HepG2 (cell line): ENCODE measurements around the gene TOB2. TPM values are rescaled to one million over a fixed set of nuclear protein-coding genes. Genes with fewer than 3 reads are reported as not detected.

Source experiments
- BRCA1 ChIP-seq: sonication (generic); formaldehyde crosslinking; IDR thresholded peaks from 2 replicates; pipeline ENCODE4 v1.4.0; 2020; ENCODE audit warnings: missing genetic modification reagents
- CENPX ChIP-seq: sonication (generic); formaldehyde crosslinking; IDR thresholded peaks from 2 replicates; pipeline ENCODE4 v1.9.0; 2021; ENCODE audit warnings: mild to moderate bottlenecking, missing genetic modification reagents, moderate library complexity
- GABPA ChIP-seq, 2 experiments: IDR thresholded peaks; 2 replicates each; pipeline ENCODE4 v1.6.1; 2011 to 2016; ENCODE audit warnings: low read depth in 2 of 2, low read length in 1 of 2, missing biosample characterization in 1 of 2, missing genetic modification characterization in 1 of 2
- GLI4 ChIP-seq: sonication (generic); formaldehyde crosslinking; IDR thresholded peaks from 2 replicates; pipeline ENCODE4 v1.5.1; 2020; ENCODE audit warnings: missing genetic modification reagents, mild to moderate bottlenecking, moderate library complexity, borderline replicate concordance
- IRX3 ChIP-seq: sonication (generic); formaldehyde crosslinking; IDR thresholded peaks from 2 replicates; pipeline ENCODE4 v1.8.1; 2023; ENCODE audit warnings: mild to moderate bottlenecking, low read depth, missing genetic modification reagents, borderline replicate concordance
- RFX1 ChIP-seq: fragments of 450-650 bp; IDR thresholded peaks from 2 replicates; pipeline ENCODE4 v1.6.1; 2017
- TBX3 ChIP-seq: fragments of 450-650 bp; IDR thresholded peaks from 2 replicates; pipeline ENCODE4 v1.6.1; 2017; ENCODE audit warnings: antibody characterized with exemption, mild to moderate bottlenecking, inconsistent platforms, borderline replicate concordance
- ZFP82 ChIP-seq: sonication (generic); formaldehyde crosslinking; IDR thresholded peaks from 2 replicates; pipeline ENCODE4 v1.5.1; 2020; ENCODE audit warnings: mild to moderate bottlenecking, missing genetic modification reagents, borderline replicate concordance
- ZNF230 ChIP-seq: sonication (generic); formaldehyde crosslinking; IDR thresholded peaks from 2 replicates; pipeline ENCODE4 v1.4.0; 2020; ENCODE audit warnings: mild to moderate bottlenecking, missing genetic modification reagents
- ZNF431 ChIP-seq: sonication (generic); formaldehyde crosslinking; IDR thresholded peaks from 2 replicates; pipeline ENCODE4 v1.9.0; 2022; ENCODE audit warnings: missing genetic modification reagents, low read depth, mild to moderate bottlenecking, borderline replicate concordance
- ZNF552 ChIP-seq: sonication (generic); formaldehyde crosslinking; IDR thresholded peaks from 2 replicates; pipeline ENCODE4 v1.9.0; 2022; ENCODE audit warnings: missing genetic modification reagents, mild to moderate bottlenecking, borderline replicate concordance
- ZNF570 ChIP-seq: sonication (generic); formaldehyde crosslinking; IDR thresholded peaks from 2 replicates; pipeline ENCODE4 v1.4.0; 2020; ENCODE audit warnings: mild to moderate bottlenecking, missing genetic modification reagents, borderline replicate concordance
- polyA plus RNA-seq, 8 experiments: library from polyadenylated mRNA; depleted of rRNA in 3 of 8; stranded (reverse) in 7 of 8; unstranded in 1 of 8; fragments of >200 nt; fragmentation: Illumina TruSeq in 4 of 8; extraction: Trizol in 4 of 8; gene quantifications; 2 replicates each; pipeline versions ENCODE4 v1.2.1 to v1.2.3, GENCODE V29; 2011 to 2016; ENCODE audit warnings: low read depth in 4 of 8, missing spikeins in 1 of 8, mixed read lengths in 1 of 8; ENCODE audit not compliant: insufficient read depth in 1 of 8
- total RNA-seq, 5 experiments: library from RNA; depleted of rRNA; stranded (reverse); fragments of >200 nt; fragmentation: Illumina TruSeq; extraction: Trizol; gene quantifications; 2 replicates each; pipeline ENCODE4 v1.2.3, GENCODE V29; 2016; ENCODE audit warnings: low read depth in 1 of 5
- TF ChIP-seq, protein P1 (sequence below): sonication (generic); formaldehyde crosslinking; IDR thresholded peaks from 2 replicates; pipeline ENCODE4 v1.9.0; 2022; ENCODE audit warnings: missing genetic modification reagents, mild to moderate bottlenecking, borderline replicate concordance
- TF ChIP-seq, protein P2 (sequence below): fragments of 450-650 bp; IDR thresholded peaks from 2 replicates; pipeline ENCODE4 v1.6.1; 2016
- TF ChIP-seq, protein P3 (sequence below): sonication (generic); formaldehyde crosslinking; IDR thresholded peaks from 2 replicates; pipeline ENCODE4 v1.8.1; 2022; ENCODE audit warnings: low read depth, mild to moderate bottlenecking, missing genetic modification reagents
- TF ChIP-seq, protein P4 (sequence below): sonication (generic); formaldehyde crosslinking; IDR thresholded peaks from 2 replicates; pipeline ENCODE4 v1.5.0; 2020; ENCODE audit warnings: mild to moderate bottlenecking, missing genetic modification reagents
- TF ChIP-seq, protein P5 (sequence below): sonication (generic); formaldehyde crosslinking; IDR thresholded peaks from 2 replicates; pipeline ENCODE4 v1.5.1; 2020; ENCODE audit warnings: mild to moderate bottlenecking, missing genetic modification reagents, moderate library complexity

TOB2 gene
- total and polyA plus RNA-seq, 2 of the 13 experiments (the other 11 are each of a cell fraction or from before 2014, with no cell fraction given), result 12.2 to 13.7 TPM

GRCh38 chr22:41446639-41447434 lies at the start of gene TOB2 (continued):
- no peak for TF ChIP-seq GLI4 (CRISPR knock-in tag)
- TF ChIP-seq, protein P1, sequence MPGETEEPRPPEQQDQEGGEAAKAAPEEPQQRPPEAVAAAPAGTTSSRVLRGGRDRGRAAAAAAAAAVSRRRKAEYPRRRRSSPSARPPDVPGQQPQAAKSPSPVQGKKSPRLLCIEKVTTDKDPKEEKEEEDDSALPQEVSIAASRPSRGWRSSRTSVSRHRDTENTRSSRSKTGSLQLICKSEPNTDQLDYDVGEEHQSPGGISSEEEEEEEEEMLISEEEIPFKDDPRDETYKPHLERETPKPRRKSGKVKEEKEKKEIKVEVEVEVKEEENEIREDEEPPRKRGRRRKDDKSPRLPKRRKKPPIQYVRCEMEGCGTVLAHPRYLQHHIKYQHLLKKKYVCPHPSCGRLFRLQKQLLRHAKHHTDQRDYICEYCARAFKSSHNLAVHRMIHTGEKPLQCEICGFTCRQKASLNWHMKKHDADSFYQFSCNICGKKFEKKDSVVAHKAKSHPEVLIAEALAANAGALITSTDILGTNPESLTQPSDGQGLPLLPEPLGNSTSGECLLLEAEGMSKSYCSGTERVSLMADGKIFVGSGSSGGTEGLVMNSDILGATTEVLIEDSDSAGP, result peak; percentile 89
- peak; percentile 90; the same call in 1 of the 2 replicates for TF ChIP-seq BRCA1 (CRISPR knock-in tag)
- 0 out of 2 replicates have a peak, but pooled peaks have one; percentile 7 for TF ChIP-seq GABPA (IDR thresholded peaks at IDR 0.05; ENCODE audit: low read depth, low read length)
- TF ChIP-seq GABPA (CRISPR knock-in tag; IDR thresholded peaks at IDR 0.05; ENCODE audit: low read depth), result peak; percentile 72
- TF ChIP-seq IRX3 (CRISPR knock-in tag), result peak; percentile 23
- TF ChIP-seq ZNF230 (CRISPR knock-in tag), result peak; percentile 96
- TF ChIP-seq ZNF570 (CRISPR knock-in tag), result peak; percentile 93; the same call in 1 of the 2 replicates
- peak; percentile 73 for TF ChIP-seq RFX1
- peak; percentile 64; the same call in 1 of the 2 replicates for TF ChIP-seq ZFP82 (CRISPR knock-in tag)
- TF ChIP-seq TBX3, result peak; percentile 54
- TF ChIP-seq, protein P2, sequence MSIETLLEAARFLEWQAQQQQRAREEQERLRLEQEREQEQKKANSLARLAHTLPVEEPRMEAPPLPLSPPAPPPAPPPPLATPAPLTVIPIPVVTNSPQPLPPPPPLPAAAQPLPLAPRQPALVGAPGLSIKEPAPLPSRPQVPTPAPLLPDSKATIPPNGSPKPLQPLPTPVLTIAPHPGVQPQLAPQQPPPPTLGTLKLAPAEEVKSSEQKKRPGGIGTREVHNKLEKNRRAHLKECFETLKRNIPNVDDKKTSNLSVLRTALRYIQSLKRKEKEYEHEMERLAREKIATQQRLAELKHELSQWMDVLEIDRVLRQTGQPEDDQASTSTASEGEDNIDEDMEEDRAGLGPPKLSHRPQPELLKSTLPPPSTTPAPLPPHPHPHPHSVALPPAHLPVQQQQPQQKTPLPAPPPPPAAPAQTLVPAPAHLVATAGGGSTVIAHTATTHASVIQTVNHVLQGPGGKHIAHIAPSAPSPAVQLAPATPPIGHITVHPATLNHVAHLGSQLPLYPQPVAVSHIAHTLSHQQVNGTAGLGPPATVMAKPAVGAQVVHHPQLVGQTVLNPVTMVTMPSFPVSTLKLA, result peak; percentile 48
- TF ChIP-seq, protein P3, sequence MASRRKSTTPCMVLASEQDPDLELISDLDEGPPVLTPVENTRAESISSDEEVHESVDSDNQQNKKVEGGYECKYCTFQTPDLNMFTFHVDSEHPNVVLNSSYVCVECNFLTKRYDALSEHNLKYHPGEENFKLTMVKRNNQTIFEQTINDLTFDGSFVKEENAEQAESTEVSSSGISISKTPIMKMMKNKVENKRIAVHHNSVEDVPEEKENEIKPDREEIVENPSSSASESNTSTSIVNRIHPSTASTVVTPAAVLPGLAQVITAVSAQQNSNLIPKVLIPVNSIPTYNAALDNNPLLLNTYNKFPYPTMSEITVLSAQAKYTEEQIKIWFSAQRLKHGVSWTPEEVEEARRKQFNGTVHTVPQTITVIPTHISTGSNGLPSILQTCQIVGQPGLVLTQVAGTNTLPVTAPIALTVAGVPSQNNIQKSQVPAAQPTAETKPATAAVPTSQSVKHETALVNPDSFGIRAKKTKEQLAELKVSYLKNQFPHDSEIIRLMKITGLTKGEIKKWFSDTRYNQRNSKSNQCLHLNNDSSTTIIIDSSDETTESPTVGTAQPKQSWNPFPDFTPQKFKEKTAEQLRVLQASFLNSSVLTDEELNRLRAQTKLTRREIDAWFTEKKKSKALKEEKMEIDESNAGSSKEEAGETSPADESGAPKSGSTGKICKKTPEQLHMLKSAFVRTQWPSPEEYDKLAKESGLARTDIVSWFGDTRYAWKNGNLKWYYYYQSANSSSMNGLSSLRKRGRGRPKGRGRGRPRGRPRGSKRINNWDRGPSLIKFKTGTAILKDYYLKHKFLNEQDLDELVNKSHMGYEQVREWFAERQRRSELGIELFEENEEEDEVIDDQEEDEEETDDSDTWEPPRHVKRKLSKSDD (CRISPR knock-in tag), result peak; percentile 51; the same call in 1 of the 2 replicates
- no peak for TF ChIP-seq CENPX (CRISPR knock-in tag)
- TF ChIP-seq, protein P4, sequence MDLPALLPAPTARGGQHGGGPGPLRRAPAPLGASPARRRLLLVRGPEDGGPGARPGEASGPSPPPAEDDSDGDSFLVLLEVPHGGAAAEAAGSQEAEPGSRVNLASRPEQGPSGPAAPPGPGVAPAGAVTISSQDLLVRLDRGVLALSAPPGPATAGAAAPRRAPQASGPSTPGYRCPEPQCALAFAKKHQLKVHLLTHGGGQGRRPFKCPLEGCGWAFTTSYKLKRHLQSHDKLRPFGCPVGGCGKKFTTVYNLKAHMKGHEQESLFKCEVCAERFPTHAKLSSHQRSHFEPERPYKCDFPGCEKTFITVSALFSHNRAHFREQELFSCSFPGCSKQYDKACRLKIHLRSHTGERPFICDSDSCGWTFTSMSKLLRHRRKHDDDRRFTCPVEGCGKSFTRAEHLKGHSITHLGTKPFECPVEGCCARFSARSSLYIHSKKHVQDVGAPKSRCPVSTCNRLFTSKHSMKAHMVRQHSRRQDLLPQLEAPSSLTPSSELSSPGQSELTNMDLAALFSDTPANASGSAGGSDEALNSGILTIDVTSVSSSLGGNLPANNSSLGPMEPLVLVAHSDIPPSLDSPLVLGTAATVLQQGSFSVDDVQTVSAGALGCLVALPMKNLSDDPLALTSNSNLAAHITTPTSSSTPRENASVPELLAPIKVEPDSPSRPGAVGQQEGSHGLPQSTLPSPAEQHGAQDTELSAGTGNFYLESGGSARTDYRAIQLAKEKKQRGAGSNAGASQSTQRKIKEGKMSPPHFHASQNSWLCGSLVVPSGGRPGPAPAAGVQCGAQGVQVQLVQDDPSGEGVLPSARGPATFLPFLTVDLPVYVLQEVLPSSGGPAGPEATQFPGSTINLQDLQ, result peak; percentile 93; the same call in 1 of the 2 replicates
- TF ChIP-seq ZNF552 (CRISPR knock-in tag), result peak; percentile 80; the same call in 1 of the 2 replicates
- TF ChIP-seq, protein P5, sequence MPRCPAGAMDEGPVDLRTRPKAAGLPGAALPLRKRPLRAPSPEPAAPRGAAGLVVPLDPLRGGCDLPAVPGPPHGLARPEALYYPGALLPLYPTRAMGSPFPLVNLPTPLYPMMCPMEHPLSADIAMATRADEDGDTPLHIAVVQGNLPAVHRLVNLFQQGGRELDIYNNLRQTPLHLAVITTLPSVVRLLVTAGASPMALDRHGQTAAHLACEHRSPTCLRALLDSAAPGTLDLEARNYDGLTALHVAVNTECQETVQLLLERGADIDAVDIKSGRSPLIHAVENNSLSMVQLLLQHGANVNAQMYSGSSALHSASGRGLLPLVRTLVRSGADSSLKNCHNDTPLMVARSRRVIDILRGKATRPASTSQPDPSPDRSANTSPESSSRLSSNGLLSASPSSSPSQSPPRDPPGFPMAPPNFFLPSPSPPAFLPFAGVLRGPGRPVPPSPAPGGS, result peak; percentile 81
- peak; percentile 98 for TF ChIP-seq ZNF431
